ENCODE results near the gene POLD3.
A peak's percentile ranks its signal among the peaks of the same experiment; 100 is the strongest.
"Not testable (repeated sequence)": the region's sequence is repeated elsewhere in the genome, so short reads cannot be mapped to it uniquely, and the experiment has no call there.

POLD3 gene

DNA sequence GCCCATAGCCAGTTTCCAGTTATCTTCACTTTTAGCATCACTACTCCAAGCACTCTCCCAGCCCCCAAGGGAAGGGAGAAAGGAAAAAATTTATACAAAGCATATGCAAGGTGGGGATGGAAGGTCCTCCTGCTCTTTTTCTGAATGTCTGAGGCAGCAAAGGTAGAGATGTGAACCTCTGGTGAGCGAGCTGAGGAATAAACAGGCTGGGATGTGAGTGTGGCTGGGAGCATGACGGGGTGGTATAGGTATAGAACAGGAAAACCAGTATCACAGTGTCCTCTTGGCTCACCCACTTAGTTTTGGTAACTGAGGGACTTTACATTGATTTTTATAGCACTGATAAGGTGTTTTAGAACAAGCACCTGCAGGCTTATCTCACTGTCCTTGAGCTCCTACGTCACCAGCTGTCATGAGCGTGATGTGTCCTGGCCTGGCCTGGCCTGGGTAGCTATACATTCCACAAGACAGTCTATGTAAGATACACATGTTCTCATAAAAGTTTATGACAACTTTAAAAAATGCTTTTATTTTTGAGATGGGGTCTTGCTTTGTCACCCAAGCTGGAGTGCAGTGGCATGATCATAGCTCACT is 10.3 kb upstream of the POLD3 start:
- no peak for DNase-seq (ENCODE audit: low read depth in 2 of 2)

DNA sequence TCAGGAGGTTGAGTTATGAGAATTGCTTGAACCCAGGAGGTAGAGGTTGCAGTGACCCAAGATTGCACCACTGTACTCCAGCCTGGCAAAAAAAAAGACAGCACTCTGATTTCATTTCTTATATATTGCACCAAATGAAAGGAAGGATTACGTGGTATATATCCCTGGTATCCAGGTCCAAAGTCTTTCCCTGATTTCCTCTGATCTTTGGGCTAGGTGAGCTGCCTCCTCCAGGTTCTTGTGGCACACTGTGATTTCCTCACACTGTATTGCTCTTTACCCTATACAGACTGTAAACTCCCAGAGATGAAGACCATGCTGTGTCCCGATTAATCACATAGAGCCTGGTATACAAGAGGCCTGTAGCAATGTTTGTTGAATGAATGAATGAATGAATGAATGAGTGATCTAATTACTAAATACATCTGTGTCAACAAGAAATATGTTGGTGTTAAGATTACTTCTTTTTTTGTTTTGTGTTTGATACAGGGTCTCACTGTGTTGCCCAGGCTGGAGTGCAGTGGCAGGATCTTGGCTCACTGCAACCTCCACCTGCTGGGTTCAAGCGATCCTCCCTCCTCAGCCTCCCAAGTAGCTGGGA is 9.3 kb upstream of the POLD3 start:
- no peak for DNase-seq (ENCODE audit: low read depth in 2 of 2)

DNA sequence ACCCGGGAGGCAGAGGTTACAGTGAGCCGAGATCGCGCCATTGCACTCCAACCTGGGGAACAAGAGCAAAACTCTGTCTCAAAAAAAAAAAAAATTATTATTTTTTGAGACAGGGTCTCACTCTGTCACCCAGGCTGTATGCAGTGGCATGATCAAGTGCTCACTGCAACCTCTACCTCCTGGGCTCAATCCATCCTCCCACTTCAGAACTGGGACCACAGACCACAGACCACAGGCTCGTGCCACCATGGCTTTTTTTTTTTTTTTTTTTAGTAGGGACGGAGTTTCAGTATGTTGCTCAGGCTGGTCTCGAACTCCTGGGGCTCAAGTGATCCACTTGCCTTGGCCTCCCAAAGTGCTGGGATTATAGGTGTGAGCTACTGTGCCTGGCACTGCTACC is 1.9 kb upstream of the POLD3 start:
- not testable (repeated sequence) for DNase-seq (ENCODE audit: low read depth in 2 of 2)

DNA sequence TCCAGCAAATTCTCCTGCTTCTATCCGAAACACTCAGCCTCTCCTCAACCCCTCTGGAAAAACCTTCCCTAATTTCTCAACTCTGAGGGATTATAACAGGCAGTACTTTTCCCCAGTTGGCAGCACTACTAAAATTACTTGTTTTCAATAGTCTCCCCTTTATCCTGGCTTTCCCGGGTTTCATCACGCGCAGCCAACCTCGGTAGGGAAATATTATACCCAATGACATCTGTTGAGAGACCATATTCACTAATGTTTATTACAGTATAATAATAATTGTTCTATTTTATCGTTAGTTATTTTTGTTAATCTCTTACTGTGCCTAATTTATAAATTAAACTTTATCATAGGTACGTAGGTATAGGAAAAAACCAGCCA is 330 bp upstream of the POLD3 start:
- peak in 1 of 2 experiments; percentile 5 for DNase-seq (ENCODE audit: low read depth in 2 of 2)

DNA sequence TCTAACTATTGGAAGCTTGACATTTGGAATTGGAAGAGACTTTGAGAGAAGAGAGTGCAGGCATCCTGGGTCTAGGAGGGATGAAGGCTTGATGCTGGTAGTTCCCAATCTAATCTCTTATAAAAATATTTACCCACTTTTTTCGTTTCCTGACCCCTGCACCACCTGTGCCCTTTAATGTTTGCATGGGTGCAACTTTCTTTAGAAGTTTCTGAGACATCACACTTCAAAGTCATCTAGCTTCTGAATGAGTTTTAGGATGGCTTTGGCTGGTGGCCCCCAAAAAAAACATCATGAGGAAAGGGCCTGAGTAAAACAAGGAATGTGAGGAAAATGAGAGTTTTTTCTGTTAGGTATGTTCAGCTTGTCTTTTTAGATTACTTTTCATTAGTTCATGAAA is 1.1 kb downstream of the POLD3 start:
- no peak for DNase-seq (ENCODE audit: low read depth in 2 of 2)

DNA sequence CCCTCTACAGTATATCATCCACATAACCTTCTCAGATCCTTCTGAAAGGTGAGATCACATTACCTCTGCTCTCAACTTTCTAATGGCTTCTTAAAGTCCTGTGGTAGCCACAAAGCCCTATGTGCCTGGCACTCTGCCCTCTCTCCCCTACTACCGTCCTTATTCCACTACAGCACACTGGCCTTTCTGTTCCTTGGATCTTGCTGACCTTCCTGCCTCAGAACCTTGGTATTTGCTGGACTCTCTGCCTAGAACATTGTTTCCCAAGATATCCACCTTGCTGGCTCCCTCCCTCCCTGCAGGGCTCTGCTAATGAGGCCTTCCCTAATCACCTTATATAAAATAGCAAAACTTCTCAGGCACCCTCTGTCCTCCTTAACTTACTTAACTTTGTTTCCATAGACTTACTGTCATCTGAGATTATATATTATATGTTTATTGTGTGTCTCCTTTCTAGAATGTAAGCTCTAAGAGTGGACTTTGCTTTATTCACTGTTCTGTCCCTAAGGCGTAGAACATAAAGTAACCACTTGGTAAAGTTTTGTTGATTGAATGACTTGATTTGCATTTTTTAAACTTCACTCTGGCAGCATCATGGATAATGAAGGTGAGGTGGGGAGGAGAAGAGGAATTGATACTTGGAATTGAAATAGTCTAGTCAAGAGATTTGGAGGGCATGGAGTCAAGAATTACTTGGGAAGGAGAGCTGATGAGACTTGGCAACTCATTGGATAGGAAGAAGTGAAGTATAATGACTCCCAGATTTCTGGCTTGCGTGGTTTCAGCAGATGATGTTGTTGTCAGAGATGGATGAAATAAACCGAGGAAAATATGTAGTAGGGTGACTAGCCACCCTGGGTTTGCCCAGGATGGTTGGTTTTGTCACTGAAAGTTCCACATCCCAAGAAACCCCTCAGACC is 10.5 kb downstream of the POLD3 start:
- DNase-seq (ENCODE audit: low read depth in 2 of 2): no peak

DNA sequence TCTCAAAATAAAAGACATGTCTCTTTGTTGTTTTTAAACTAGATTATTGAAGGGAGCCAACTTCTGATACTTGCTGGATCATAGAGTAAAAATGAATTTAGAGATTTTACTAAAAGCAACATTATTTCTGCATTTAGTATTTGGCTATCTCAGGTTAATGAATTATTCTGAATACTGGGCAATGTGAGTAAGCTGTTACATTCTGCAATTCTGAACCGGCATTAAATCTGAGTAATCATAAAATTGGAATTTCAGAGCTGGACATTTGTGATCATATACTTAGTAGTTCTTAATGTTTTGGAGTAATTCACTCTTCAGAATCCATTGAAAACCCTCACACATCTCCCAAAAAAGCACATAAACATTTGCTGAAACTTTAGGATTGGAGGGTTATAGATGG is 11.5 kb downstream of the POLD3 start:
- DNase-seq (ENCODE audit: low read depth in 2 of 2): no peak

DNA sequence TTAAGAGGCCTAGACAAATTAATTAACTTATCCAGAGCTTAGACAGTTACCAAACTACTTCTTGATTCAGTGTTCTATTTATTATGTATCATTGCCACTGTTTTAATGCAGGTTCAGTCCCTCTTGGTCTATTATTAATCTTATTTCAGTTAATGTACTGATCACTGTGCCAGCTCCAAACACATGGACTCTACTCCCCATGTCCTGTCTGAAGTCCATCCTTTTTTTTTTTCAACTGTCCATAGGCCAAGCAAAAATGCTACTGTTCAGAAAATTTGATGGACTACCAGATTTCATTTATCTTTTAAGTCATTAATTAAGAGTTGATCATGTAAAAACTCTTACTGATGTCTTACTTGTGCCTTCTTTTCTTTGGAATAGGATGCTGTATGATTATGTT is 11.9 kb downstream of the POLD3 start:
- no peak for DNase-seq (ENCODE audit: low read depth in 2 of 2)

DNA sequence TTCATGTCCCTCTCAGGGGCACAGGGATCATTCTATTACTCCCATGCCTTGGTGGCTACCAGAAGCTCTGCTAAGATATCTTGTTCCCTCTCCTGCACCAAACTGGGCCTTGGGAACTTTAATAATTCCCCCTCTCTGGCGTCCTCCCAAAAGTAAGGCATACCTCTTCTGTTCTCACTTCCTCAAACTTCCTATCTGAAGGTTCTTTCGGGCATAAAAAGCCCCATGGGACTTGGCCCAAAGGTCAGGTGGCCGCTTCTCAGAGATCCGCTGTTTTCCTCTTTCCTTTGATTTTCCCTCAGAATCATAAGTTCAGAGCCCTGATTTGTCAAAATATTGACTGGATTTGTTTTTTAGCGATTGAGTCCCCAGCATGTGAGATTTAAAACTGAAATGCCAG is 13.0 kb downstream of the POLD3 start:
- no peak for DNase-seq (ENCODE audit: low read depth in 2 of 2)

DNA sequence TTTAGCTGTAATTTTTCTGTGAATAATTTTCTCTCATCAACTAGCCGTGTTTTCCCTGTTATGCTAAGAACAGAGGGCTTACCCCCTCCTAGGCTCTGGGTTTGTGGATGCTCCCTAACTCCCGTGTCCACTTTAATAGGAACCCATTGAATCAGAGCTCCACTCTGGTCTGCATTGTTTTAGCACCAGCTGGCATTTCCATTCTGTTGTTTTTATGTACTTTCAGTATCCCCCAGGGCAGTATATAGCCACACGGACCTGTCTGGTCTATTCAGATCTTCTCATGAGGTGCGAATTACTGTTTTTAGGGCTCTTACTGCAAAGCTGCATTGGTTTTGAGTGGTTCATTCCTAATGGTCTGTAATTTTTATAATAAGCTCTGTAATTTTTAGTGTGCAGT is 16.0 kb downstream of the POLD3 start:
- no peak for DNase-seq (ENCODE audit: low read depth in 2 of 2)

DNA sequence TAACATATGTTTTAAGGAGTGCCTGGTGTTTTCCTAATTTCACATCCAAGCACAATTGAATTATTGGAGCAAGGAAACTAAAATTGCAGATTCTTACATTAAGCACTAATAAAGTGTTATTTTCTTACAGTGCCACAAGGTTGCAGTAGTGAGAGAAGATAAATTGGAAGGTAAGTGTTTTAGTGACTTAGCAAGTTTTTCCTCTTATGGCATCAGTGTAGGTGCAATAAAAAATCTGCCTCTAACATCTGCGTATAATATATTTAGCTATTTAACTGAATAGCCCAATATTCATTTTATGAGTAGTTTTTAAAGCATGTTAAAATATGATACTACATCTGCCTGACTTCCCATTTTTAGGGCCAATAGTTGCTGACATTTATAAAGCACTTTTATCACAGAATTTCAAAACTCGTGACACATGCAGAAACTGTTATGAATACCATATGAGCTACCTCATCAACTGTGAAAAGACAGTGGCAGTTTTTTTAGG is 19.0 kb downstream of the POLD3 start:
- peak; percentile 50 to 55 for DNase-seq (ENCODE audit: low read depth in 2 of 2)

DNA sequence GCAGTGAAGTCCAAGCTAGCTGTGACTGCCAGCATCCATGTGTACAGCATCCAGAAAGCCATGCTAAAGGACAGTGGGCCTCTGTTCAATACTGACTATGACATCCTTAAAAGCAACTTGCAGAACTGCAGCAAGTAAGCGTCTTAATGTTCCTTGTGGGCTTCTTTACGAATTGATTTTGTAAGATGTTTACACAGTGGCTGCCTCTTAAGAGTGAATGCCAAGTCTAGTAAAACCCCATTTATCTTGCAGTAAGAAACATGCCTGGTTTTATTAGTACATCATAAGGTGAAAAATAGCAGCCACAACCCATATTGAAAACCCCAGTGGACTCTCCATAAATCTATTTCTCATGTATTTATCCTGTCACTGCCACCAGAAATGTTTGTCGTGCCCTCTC is 20.5 kb downstream of the POLD3 start:
- no peak for DNase-seq (ENCODE audit: low read depth in 2 of 2)

DNA sequence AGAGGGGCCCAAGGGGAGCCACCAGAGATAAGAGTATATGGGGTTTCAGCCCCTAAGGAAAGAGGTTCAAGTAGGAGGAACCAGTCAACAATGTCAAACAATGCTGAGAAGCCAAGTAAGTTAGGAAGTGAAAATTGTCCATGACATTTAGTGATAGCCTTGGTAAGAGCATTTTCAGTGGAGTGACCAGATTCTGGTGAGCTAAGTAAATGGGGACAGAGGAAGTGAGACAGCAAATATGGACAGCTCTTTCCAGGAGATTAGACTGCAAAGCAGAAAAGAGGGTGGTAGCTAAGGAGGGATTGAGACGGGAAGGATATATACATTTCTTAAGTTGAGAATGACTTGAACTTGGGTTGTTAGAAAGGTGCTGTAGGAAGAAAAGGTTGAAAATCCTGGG is 22.9 kb downstream of the POLD3 start:
- no peak for DNase-seq (ENCODE audit: low read depth in 2 of 2)

DNA sequence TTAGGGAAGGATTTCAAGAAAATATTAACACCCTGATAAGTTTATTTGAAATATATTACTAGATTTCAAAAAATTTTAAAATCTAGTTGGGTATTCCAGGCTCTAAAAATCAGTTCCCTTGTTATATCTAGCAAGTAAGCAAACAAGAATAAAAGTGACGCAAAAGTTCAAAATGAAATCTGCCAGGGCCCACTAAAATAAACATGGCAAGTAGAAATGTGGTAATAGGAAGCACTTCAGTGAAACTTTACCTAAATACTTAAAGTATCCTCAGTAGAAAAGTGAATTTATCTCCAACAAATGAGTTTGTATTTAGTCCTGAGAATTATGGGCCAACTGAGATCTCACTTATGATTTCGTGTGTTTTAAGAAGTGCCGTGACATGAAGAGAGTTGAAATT is 23.6 kb downstream of the POLD3 start:
- no peak for DNase-seq (ENCODE audit: low read depth in 2 of 2)

DNA sequence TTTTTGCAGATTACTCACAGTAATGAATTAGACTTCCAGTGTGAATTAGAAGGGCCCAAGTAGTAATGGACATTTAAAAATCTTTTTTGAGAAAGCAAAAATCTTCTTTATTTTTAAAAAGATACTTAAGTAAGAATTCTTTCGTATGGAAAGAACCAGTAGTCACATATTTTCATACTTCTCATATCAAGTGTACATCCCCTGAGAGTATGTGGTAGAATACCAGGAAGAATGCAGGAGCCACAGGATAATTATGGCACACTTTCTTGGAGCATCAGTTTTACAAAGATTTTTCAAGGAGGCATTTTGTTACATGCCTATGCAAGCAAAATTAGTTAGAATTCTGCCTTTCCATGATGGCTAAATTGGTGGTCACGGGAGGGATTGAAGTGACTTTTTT is 28.1 kb downstream of the POLD3 start:
- peak; percentile 9 to 18 for DNase-seq (ENCODE audit: low read depth in 2 of 2)

DNA sequence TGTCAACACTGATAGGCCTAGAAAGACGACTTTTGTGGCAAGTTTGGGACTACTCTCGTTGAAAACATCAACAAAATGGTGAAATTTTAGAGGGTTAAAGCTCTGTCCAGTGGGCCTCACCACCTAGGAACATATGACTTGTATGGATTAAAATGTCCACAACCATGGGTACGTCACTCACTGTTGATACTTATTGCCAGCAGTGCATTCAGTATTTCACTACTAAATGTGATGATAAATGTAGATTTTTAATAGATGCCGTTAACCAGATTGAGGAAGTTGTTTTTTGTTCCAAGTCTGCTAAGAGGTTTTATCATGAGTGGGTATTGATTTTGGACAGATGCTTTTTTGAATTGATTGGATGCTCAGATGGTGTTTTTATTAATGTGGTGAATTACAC is 33.7 kb downstream of the POLD3 start:
- DNase-seq (ENCODE audit: low read depth in 2 of 2): no peak

DNA sequence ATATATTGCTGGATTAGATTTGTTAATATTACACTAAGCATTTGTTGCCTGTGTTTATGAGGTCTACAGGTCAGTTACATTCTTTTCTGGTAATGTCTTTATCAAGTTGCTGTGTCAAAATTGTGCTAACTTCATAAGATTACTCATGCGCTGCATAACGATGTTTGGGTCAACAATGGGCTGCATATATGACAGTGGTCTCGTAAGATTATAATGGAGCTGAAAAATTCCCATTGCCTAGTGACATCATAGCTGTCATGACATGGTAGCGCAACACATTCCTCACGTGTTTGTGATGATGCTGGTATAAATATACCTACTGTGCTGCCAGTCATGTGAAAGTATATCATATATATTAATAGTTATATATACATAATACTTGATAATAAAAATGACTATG is 34.2 kb downstream of the POLD3 start:
- DNase-seq (ENCODE audit: low read depth in 2 of 2): no peak

DNA sequence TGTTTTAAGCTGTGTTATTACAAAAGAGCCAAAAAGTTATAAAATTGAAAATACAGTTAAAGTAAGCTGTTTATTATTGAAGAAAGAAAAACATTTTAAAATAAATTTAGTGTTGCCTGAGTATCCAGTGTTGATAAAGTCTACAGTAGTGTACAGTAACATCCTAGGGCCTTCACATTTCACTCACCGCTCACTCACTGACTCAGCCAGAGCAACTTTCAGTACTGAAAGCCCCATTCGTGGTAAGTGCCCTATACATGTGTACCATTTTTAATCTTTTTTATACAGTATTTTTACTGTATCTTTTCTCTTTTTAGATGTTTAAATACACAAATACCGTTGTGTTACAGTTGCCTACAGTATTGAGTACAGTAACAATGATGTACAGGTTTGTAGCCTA is 35.0 kb downstream of the POLD3 start:
- no peak for DNase-seq (ENCODE audit: low read depth in 2 of 2)

DNA sequence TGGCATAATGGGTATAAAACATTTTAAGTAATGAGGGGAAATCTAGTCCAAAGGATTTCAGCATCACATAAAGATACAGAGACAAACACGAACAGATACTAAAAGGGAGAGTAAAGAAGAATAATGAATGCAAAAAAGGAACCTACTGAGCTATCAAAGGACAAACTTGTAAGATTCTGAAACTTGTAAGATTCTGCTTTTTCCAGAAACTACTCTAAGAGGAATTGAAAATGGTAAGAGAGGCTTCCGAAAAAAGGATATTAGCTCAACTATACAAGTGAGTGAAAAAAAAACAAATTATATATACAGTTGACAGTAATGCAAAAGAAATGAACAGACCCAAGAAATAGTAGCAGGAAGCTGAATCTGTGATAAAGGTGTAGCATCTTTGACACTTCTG is 37.7 kb downstream of the POLD3 start:
- DNase-seq (ENCODE audit: low read depth in 2 of 2): no peak

DNA sequence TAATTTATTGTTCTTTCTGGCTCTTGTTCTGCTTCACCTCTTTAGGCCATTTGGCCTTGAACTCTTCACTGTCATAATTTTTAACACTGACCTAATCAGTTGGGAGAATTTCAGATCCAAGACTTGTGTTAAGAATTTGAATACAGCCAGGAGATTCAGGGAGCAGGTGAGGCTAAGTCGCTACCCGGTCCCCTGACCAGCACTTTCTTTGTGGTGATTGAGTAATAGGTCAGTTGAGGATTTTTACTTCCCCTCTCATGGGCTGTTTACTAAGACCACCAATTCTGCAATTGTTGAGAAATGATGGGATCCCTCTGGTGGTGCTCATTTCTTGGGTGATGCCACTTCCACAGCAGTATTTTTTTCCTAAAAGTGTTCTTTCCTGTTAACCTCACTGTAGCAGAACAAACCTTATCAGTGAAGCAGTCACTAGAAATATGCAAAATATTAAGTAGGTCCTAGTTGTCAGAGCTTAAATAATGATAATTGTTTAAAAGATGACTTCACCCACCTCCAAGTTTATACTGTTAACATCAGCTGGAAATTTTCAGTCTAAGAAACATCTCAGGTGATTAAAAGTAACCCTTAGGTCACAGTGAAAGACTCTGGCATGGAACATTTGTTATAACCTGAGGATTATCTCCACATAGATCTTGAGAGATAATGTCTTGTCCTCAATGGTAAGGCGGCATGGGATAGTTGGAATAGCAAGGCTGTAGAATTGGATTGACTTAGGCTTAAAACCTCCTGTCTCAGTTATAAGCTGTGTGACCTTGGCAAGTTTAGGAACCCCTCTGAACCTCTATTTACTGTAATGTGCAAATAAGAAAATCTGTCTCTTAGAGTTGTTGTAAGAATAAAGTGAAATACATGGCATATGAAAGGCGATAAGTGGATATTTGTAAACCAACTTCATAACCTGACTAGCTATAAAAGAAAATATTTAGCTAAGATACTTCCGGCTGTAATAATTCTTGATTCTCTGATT is 41.3 kb downstream of the POLD3 start:
- DNase-seq (ENCODE audit: low read depth in 2 of 2): no peak

DNA sequence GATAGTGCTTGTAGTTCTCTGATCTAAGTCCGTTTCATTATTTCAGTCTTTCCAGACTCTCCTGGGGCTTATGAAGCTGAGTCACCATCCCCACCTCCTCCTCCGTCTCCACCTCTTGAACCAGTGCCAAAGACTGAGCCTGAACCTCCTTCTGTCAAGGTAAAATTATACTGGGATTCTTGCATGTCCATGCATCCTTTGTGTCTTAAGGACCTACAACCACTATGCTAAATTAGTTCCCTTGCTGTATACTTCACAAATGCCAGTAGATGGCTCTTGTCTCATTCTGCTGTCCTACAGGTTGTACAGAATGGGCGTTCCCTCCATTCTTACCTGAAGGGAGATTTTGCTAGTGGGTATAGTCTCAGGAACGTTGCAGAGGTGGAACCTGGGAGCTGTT is 42.2 kb downstream of the POLD3 start:
- peak in 1 of 2 experiments; percentile 25 for DNase-seq (ENCODE audit: low read depth in 2 of 2)

Data from fibroblast of skin of left quadriceps (primary cell).